Measurements from ENCODE around the gene TUBGCP5.

Gene TUBGCP5

DNA sequence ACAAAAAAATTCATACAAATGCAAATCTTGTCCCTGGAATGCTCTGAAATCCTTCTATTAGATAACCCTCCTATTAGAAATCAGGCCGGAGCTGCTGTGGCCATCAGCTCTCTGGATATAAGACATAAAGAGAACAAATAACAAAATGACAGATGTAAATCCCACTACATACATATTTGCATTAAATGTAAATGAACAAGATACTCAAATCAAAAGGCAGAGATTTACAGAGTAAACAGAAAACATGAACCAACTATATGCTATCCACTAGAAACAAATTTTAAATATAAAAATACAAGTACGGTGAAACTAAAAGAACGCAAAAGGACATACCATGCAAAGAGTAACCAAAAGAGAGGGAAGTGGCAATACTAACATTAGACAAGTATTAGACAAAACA, 69.9 kb downstream of the TUBGCP5 start:
- no peak overlapping the region for H3K4me3 ChIP-seq (ENCODE audit: low read length)
- H3K4me1 ChIP-seq (ENCODE audit: control insufficient read depth, insufficient read depth, low read length), result peaks cover 9% of the 10 kb centered on the region
- no peaks in the 10 kb centered on the region for H3K36me3 ChIP-seq (ENCODE audit: control insufficient read depth, insufficient read depth, low read length, severe bottlenecking)
- H3K9ac ChIP-seq (ENCODE audit: low read length), result no peak overlapping the region
- peaks cover 14% of the 10 kb centered on the region for H3K9me3 ChIP-seq (ENCODE audit: control insufficient read depth, low read length)
- no peak for DNase-seq (ENCODE audit: low read depth)
- no peaks in the 10 kb centered on the region for H3K27me3 ChIP-seq (replicated peaks; ENCODE audit: control insufficient read depth, insufficient read depth, low read length)

DNA sequence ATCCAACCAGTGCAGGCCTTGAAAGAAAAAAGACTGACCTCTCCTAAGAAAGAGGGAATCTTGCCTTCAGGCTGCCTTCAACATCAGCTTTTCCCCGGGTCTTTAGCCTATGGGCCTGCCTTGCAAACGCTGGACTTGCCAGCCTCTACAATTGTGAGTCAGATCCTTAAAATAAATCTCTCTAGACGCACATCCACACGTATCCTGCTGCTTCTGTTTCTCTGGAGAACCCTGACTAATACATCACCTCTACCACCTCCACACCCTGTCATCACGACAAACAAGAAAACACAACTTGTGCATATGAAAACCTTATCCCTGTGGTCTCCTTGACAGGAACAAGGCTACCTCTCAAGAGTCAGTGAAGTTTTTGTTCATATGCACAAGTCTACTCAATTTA, 71.0 kb downstream of the TUBGCP5 start:
- no peaks in the 10 kb centered on the region for H3K27me3 ChIP-seq (replicated peaks; ENCODE audit: control insufficient read depth, insufficient read depth, low read length)
- H3K9ac ChIP-seq (ENCODE audit: low read length), result no peak overlapping the region
- DNase-seq (ENCODE audit: low read depth), result peak; percentile 58
- H3K4me3 ChIP-seq (ENCODE audit: low read length), result no peak overlapping the region
- H3K36me3 ChIP-seq (ENCODE audit: control insufficient read depth, insufficient read depth, low read length, severe bottlenecking), result no peaks in the 10 kb centered on the region
- peaks cover 20% of the 10 kb centered on the region for H3K4me1 ChIP-seq (ENCODE audit: control insufficient read depth, insufficient read depth, low read length)
- peaks cover 14% of the 10 kb centered on the region for H3K9me3 ChIP-seq (ENCODE audit: control insufficient read depth, low read length)

DNA sequence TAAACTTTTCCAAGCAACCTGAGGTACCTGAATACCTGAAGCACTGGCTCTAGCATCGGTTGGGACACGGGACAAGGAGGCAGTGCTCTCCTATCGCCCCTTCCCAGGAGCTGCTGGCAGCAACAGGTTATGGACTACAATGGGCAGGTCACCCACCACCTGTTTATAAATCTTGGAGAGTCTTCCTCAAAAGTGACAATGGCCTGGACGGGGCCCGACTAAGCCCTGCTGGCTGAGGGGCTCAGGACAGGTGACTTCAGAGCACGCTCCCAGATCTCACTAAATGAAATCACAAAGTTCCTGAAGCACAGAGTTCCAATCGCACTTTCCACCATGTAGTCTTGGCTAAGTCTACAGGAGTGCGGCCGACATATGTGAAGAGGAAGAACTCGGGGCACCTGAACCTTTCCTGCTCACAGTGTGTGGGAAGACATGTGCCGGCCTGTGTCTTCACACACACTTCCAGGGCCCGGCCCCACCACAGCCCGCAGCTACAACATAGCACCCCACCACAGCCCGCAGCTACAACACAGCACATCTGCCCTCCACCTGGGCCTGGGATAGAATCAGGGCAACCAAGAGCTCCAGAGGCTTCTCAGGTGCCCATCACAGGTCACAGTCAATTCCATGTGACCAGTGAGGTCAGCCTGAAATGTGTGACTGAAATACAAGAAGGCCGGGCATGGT, 72.1 kb downstream of the TUBGCP5 start:
- Histone ChIP-seq H3K4me3 (ENCODE audit: low read length) (no peak overlapping the region), H3K4me1 (ENCODE audit: control insufficient read depth, insufficient read depth, low read length) (peaks cover 28% of the 10 kb centered on the region), H3K9ac (ENCODE audit: low read length) (no peak overlapping the region), H3K9me3 (ENCODE audit: control insufficient read depth, low read length) (peaks cover 14% of the 10 kb centered on the region), H3K36me3 (ENCODE audit: control insufficient read depth, insufficient read depth, low read length, severe bottlenecking) (no peaks in the 10 kb centered on the region), H3K27me3 (replicated peaks; ENCODE audit: control insufficient read depth, insufficient read depth, low read length) (no peaks in the 10 kb centered on the region)
- no peak for DNase-seq (ENCODE audit: low read depth)

DNA sequence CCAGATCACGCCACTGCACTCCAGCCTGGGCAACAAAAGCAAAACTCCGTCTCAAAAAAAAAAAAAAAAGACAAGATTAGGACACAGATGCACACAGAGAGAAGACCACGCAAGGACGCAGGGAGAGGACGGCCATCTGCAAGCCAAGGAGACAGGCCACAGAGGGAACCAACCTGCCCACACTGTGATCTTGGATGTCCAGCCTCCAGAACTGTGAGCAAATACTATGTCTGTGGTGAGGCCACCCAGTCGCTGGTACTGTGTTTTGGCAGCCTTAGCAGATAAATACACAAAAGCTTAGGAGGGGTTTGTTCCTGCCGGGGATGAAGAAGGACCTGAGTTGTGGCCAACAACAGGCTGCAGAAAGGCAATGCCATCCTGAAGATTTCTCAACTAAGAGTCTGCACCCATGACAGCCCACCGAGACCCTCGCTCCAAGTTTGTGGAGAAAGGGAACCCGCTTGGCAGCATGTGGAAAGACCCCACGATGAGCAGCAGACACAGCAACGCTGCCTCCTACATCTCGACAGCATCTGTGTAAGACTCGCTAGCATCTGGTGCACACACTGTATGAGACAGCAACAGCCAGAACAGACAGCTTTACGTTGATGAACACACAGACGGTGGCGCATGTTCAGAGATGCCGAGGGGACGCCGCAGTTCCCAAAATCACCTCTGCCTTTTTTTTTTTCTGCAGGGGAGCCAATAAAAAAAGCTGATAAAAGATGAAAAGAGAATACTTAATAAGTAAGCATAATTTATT, 72.9 kb downstream of the TUBGCP5 start:
- DNase-seq (ENCODE audit: low read depth), result no peak
- Histone ChIP-seq H3K4me3 (ENCODE audit: low read length) (no peak overlapping the region), H3K36me3 (ENCODE audit: control insufficient read depth, insufficient read depth, low read length, severe bottlenecking) (no peaks in the 10 kb centered on the region), H3K4me1 (ENCODE audit: control insufficient read depth, insufficient read depth, low read length) (peaks cover 33% of the 10 kb centered on the region), H3K27me3 (replicated peaks; ENCODE audit: control insufficient read depth, insufficient read depth, low read length) (no peaks in the 10 kb centered on the region), H3K9ac (ENCODE audit: low read length) (no peak overlapping the region), H3K9me3 (ENCODE audit: control insufficient read depth, low read length) (peaks cover 14% of the 10 kb centered on the region)

DNA sequence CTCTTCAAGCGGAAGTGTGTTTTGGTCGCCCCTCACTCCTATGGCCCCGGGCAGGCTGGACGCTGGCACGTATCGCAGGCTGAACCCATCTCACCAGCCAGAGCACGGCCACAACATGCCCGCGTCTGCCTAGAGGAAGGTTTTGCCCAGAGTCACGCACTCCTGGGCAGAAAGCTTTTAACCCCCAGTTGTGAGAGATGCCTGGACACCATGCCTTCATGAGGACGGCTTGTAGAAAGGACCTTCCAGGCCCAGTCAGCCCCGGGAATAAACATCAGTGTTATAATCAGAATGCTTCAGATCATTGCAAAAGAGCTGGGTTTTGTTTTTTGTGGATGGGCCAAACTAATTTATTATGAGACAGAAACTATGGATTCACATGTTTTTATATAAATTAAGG, 75.7 kb downstream of the TUBGCP5 start:
- no peaks in the 10 kb centered on the region for H3K36me3 ChIP-seq (ENCODE audit: control insufficient read depth, insufficient read depth, low read length, severe bottlenecking)
- no peaks in the 10 kb centered on the region for H3K27me3 ChIP-seq (replicated peaks; ENCODE audit: control insufficient read depth, insufficient read depth, low read length)
- peaks cover 41% of the 10 kb centered on the region for H3K4me1 ChIP-seq (ENCODE audit: control insufficient read depth, insufficient read depth, low read length)
- peak; percentile 28 for DNase-seq (ENCODE audit: low read depth)
- H3K9me3 ChIP-seq (ENCODE audit: control insufficient read depth, low read length), result no peaks in the 10 kb centered on the region
- peak overlapping the region; percentile 16 for H3K9ac ChIP-seq (ENCODE audit: low read length)
- peak overlapping the region; percentile 49 for H3K4me3 ChIP-seq (ENCODE audit: low read length)

DNA sequence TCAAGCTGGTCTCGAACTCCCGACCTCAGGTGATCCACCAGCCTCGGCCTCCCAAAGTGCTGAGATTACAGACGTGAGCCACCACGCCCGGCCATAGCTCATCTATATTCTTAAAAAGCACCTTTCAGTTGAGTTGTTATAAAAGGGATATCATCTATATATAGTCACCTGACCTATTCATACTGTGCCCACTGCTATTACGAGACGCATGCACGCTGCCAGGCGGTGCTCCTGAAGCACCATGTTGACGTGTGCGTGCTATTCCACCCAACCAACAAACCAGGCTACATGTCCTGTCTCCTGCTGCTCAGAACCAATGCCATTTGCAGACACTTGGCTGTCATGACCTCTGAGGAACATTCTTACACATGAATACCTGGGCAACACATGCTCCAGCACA, 76.8 kb downstream of the TUBGCP5 start:
- Histone ChIP-seq H3K9ac (ENCODE audit: low read length) (no peak overlapping the region), H3K9me3 (ENCODE audit: control insufficient read depth, low read length) (no peaks in the 10 kb centered on the region), H3K27me3 (replicated peaks; ENCODE audit: control insufficient read depth, insufficient read depth, low read length) (no peaks in the 10 kb centered on the region), H3K4me1 (ENCODE audit: control insufficient read depth, insufficient read depth, low read length) (peaks cover 38% of the 10 kb centered on the region), H3K4me3 (ENCODE audit: low read length) (no peak overlapping the region), H3K36me3 (ENCODE audit: control insufficient read depth, insufficient read depth, low read length, severe bottlenecking) (no peaks in the 10 kb centered on the region)
- no peak for DNase-seq (ENCODE audit: low read depth)

DNA sequence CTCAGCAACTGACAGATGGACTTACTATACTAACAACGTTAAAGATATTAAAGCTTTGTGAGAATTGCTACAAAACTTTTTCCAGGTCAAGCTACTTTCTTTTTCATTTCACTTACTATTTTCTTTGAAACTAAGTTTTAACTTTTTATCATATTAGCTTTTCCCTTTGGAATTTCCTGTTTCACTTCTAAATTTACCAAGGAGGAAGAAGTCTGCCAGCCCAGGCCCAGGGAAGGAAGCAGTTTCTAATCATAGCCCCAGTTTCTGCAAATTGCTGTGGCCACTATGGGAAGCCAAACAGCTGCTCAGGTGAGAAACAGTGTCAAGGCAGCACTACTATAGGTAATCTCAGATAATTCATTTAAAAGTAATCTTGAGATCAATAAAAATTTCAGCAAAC, 77.6 kb downstream of the TUBGCP5 start:
- Histone ChIP-seq H3K36me3 (ENCODE audit: control insufficient read depth, insufficient read depth, low read length, severe bottlenecking) (no peaks in the 10 kb centered on the region), H3K9me3 (ENCODE audit: control insufficient read depth, low read length) (no peaks in the 10 kb centered on the region), H3K4me3 (ENCODE audit: low read length) (peak overlapping the region; percentile 44), H3K9ac (ENCODE audit: low read length) (peak overlapping the region; percentile 57), H3K4me1 (ENCODE audit: control insufficient read depth, insufficient read depth, low read length) (peaks cover 38% of the 10 kb centered on the region), H3K27me3 (replicated peaks; ENCODE audit: control insufficient read depth, insufficient read depth, low read length) (no peaks in the 10 kb centered on the region)
- peak; percentile 41 for DNase-seq (ENCODE audit: low read depth)

DNA sequence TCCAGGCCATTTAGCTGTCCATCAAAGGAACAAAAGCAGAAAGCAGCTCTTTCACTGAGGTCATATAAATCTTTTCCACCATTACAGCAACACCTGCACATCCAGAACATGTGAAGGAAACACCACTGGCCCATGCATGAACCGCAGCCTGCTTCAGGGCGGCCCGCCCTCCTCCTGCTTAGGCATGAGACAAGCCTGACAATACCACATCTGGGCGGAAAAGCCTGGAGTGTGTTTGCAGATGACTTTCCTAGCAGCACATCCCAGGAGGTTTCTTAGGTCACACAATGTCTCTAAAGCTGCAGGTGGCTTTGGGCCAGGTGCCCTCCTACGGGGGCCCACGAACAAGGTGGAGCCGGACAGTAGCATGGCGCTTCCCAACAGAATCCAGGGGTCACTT, 78.8 kb downstream of the TUBGCP5 start:
- H3K9ac ChIP-seq (ENCODE audit: low read length), result no peak overlapping the region
- no peak overlapping the region for H3K4me3 ChIP-seq (ENCODE audit: low read length)
- no peaks in the 10 kb centered on the region for H3K36me3 ChIP-seq (ENCODE audit: control insufficient read depth, insufficient read depth, low read length, severe bottlenecking)
- H3K9me3 ChIP-seq (ENCODE audit: control insufficient read depth, low read length), result no peaks in the 10 kb centered on the region
- H3K27me3 ChIP-seq (replicated peaks; ENCODE audit: control insufficient read depth, insufficient read depth, low read length), result no peaks in the 10 kb centered on the region
- H3K4me1 ChIP-seq (ENCODE audit: control insufficient read depth, insufficient read depth, low read length), result peaks cover 39% of the 10 kb centered on the region
- DNase-seq (ENCODE audit: low read depth), result no peak

DNA sequence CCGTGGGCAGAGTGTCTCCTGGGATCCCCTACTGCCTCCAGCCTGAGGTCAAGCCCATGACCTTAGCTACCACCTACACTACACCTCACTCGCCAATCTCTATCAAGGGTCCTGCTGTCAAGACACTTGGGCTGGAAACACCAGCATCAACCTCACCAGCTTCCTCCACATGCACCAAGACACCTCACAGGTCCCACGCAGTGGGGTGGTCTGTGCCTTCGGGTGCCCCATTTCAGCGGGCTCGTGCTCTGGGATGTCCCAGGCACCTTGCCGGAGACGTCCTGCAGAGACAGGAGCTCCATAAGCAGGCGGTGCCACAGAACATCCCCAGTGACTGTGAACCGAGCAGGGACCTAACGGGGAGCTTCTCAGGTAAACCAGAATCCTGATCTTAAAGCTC, 79.2 kb downstream of the TUBGCP5 start:
- H3K27me3 ChIP-seq (replicated peaks; ENCODE audit: control insufficient read depth, insufficient read depth, low read length), result no peaks in the 10 kb centered on the region
- H3K36me3 ChIP-seq (ENCODE audit: control insufficient read depth, insufficient read depth, low read length, severe bottlenecking), result no peaks in the 10 kb centered on the region
- H3K9me3 ChIP-seq (ENCODE audit: control insufficient read depth, low read length), result no peaks in the 10 kb centered on the region
- DNase-seq (ENCODE audit: low read depth), result no peak
- no peak overlapping the region for H3K4me3 ChIP-seq (ENCODE audit: low read length)
- no peak overlapping the region for H3K9ac ChIP-seq (ENCODE audit: low read length)
- H3K4me1 ChIP-seq (ENCODE audit: control insufficient read depth, insufficient read depth, low read length), result peaks cover 43% of the 10 kb centered on the region

DNA sequence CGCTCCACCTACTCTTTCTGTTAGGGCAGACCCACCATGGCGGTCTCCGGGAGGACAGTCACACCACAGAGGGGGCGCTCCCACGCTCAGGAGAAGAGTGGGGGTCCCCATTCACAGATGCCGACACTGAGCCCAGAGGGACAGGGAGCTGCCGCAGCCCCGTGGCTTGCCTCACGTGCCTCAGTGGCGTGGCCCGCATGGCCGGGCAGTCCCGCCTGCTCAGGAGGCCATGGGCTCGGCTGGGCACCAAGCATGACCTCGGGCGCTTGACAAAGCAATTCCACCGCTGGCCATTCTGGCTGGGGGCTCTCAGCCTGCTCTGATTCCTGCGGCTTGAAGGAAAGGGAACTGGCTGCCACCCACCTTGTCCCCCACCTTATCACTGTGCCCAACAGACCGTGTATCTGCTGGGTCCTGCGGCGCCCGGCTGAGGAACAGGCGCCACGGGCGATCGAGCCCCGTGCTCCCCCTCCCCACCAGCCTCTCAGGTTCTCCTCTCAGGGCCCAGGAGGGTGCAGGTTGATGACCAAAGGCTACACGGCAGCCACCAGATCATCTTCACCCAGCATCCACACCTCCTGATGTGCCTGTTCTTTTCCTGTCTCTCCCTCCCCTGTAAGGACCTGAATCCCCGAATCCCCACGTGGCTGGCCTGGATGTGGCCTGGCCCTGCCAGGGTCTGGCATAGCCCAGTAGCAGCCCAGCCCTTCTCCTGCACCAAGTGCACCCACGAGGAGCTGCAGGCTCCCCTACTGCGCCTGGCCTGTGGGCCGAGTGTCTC, 79.9 kb downstream of the TUBGCP5 start:
- Histone ChIP-seq H3K27me3 (replicated peaks; ENCODE audit: control insufficient read depth, insufficient read depth, low read length) (no peaks in the 10 kb centered on the region), H3K36me3 (ENCODE audit: control insufficient read depth, insufficient read depth, low read length, severe bottlenecking) (no peaks in the 10 kb centered on the region), H3K9me3 (ENCODE audit: control insufficient read depth, low read length) (no peaks in the 10 kb centered on the region), H3K4me1 (ENCODE audit: control insufficient read depth, insufficient read depth, low read length) (peaks cover 42% of the 10 kb centered on the region), H3K4me3 (ENCODE audit: low read length) (no peak overlapping the region), H3K9ac (ENCODE audit: low read length) (no peak overlapping the region)
- DNase-seq (ENCODE audit: low read depth), result no peak
